Panc1 (cell line): ENCODE data around the gene TMEM184C. TPM values are rescaled to one million over a fixed set of nuclear protein-coding genes. Genes with fewer than 3 reads are reported as not detected.

ENCODE experiments used
- total RNA-seq: library from RNA; stranded (reverse); gene quantifications from one replicate; pipeline ENCODE4 v1.2.1, GENCODE V29; 2021; ENCODE audit not compliant: unreplicated experiment

The TMEM184C gene
- total RNA-seq, 1 experiment from 2014 or later, result 26.5 TPM

Other genes with a start within 250 kb of the TMEM184C start
- 0.13 TPM for gene EDNRA, start 136.3 kb upstream of the TMEM184C start, total RNA-seq
- gene PRMT9, start 66.8 kb downstream of the TMEM184C start, total RNA-seq, result 4.4 TPM
- 11.7 TPM for gene ARHGAP10, start 114.7 kb downstream of the TMEM184C start, total RNA-seq